ENCODE results near the gene TNFSF13.

The TNFSF13 gene

DNA sequence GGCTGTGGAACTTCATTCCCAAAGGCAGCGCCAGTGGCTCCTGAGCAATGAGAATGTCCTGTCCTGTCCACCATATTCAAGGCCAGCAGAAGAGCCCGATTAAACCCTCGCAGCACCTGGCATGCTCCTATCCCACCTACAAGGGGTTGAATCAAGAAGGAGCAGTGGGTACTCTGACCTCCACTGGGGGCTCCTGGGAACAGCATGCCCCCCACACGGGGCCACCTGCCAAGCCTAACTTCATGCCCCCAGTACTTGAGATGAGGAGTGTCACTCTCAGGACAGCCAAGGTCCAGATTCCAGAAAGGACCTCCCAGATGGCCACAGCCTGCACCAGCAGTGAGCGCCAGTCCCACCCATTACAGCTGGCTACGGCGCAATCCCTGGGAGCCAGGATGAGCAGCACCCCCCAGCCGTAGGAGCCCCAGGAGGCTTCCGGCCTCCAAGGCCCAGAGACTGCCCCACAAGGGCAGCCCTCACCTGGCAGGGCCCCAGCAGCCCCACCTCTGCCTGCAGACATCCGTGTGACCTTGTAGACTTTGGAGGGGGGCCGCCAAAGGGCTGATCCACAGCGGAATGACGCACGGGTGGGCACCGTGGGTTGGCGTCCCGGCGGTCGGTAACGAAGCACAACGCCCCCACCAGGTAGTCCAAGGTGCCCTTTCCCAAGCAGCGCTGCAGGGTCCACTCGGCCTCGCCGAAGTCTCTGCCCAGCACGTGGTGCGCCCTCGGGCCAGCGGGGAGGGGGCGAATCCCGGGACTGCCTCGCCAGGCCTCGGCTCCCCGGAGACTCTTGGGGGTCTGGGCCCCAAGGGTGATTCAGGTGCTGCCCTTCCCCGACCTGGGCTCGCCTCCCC is 24.1 kb downstream of the TNFSF13 start:
- POLR2A ChIA-PET (ENCODE audit: low non-redundant PET): no interaction called here
- peak overlapping the region; percentile 100 for H3K27ac ChIP-seq
- DNase-seq (ENCODE audit: low spot score): no peak
- CTCF ChIA-PET: interaction anchor here (0.5 kb wide), 1 partner anchor 66 kb away, joined by 5 read pairs; no protein-coding TSS in a partner anchor
- TF ChIP-seq, protein P1, sequence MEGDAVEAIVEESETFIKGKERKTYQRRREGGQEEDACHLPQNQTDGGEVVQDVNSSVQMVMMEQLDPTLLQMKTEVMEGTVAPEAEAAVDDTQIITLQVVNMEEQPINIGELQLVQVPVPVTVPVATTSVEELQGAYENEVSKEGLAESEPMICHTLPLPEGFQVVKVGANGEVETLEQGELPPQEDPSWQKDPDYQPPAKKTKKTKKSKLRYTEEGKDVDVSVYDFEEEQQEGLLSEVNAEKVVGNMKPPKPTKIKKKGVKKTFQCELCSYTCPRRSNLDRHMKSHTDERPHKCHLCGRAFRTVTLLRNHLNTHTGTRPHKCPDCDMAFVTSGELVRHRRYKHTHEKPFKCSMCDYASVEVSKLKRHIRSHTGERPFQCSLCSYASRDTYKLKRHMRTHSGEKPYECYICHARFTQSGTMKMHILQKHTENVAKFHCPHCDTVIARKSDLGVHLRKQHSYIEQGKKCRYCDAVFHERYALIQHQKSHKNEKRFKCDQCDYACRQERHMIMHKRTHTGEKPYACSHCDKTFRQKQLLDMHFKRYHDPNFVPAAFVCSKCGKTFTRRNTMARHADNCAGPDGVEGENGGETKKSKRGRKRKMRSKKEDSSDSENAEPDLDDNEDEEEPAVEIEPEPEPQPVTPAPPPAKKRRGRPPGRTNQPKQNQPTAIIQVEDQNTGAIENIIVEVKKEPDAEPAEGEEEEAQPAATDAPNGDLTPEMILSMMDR (conservative IDR thresholded peaks at IDR 0.05; ENCODE audit: low read depth): no peak

DNA sequence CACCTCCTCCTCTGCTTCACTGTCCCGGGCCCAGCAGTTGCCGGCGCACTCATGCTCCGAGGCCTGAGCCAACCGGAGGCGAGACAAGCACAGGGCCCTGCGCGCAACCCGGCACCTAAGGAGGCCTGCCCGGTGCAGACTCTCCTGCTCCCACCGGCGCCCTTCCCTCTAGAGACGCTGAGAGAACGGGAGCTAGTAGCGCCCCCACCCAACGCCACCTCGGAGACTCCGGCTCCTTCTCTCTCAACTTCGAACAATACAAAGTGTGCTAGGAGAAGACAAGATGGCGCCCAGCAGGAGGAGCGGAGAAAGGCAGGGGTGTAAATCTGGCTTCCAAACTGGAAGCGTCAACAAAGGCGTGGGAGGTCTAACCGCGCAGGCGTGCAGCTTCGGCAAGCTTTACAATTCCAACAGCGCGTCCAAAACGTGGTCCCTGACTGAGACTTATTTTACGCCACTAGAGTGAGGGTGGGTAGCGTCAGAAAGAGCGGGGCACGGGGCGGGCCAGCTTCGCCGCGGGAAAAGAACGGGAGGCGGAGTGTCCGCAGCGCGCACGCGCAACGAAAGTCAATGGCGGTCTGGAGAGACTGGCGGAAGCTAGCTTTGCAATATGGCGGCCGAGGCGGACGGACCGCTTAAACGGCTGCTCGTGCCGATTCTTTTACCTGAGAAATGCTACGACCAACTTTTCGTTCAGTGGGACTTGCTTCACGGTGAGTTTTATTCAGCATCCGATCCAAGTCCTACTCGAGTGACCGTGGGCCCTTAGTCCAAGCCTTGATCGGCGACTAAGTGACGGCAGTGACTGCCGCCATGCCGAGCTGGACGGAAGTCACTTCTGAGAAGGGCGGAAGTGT is 24.9 kb downstream of the TNFSF13 start, which contains the start of gene MPDU1:
Gene MPDU1, plus strand, starts transcription at position 600 of the 857 bp plus-strand sequence. Its CDS starts 11 bp downstream, at position 611.
- H3K27ac ChIP-seq: peak within 1 kb of the TSS; percentile 100
- DNase-seq (ENCODE audit: low spot score): peak; percentile 88
- ChIA-PET POLR2A (ENCODE audit: low non-redundant PET) (interaction anchor here (0.5 to 1.0 kb wide), 3 partner anchors 10 to 640 kb away, joined by 3 to 4 read pairs (median 3); no protein-coding TSS in a partner anchor), CTCF (no interaction called here)
- TF ChIP-seq, protein P1 (conservative IDR thresholded peaks at IDR 0.05; ENCODE audit: low read depth): no peak

DNA sequence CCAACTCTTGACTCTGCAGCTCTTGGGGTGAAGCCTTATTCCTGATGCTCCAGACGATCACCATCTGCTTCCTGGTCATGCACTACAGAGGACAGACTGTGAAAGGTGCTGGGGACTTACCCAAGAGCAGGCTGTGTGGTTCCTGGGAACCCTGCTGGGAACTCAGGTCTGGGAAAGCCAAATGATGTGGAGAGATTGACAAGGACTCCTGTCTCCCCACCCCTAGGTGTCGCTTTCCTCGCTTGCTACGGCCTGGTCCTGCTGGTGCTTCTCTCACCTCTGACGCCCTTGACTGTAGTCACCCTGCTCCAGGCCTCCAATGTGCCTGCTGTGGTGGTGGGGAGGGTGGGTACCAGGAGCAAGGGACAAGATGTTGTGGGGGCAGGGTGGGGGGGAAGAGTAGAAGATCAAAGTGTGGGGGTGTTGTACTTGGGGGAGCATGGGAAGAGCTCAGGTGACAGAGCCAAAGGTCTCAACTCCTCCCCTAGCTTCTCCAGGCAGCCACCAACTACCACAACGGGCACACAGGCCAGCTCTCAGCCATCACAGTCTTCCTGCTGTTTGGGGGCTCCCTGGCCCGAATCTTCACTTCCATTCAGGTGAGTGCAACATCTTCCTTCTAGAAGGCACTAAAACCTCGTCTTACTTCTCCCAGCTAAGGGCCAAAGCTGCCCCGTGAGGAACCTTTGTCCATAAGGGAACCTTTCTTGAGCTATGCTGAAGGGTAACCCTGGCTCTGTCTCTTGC is 28.3 kb downstream of the TNFSF13 start:
- POLR2A ChIA-PET (ENCODE audit: low non-redundant PET): interaction anchor here (0.5 to 1.2 kb wide), 5 partner anchors 10 to 232 kb away, joined by 3 to 9 read pairs (median 3); no protein-coding TSS in a partner anchor

DNA sequence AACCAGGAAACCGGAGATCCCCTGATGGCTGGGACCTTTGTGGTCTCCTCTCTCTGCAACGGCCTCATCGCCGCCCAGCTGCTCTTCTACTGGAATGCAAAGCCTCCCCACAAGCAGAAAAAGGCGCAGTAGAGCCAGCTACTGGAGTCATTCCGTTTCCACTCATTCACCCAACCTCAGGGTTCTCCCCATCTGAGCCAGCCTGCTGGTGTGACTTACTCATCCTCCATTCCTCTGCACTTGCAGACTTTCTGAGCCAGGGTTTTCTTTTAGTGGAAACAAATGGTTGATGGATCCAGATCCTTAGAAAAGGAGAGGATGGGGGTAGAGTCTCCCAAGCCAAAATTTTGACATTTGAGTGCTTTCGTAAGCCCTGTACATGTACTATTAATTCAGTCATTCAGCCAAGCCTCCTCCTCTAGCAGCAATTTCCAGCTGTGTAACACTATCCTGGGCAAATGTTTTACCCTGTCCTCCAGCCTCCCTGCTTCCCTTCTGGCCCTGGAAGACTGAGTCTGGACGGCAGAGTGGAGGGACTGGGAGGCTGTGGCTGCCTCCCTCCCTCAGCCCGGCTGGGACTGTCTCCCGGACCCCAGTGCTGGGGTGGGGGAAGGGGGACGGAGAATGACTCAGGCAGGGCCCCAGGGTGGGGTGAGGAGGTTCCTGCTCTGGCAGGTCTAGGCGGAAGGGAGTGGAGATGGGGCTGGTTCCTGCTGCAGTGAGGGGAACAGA is 29.0 kb downstream of the TNFSF13 start:
- TF ChIP-seq, protein P1 (conservative IDR thresholded peaks at IDR 0.05; ENCODE audit: low read depth): no peak
- peak overlapping the region; percentile 100 for H3K27ac ChIP-seq
- ChIA-PET CTCF (interaction anchor here (0.6 to 1.5 kb wide), 5 partner anchors 12 to 1464 kb away, joined by 3 to 4 read pairs (median 3); no protein-coding TSS in a partner anchor), POLR2A (ENCODE audit: low non-redundant PET) (interaction anchor here (0.5 to 1.2 kb wide), 5 partner anchors 10 to 233 kb away, joined by 3 to 9 read pairs (median 3); no protein-coding TSS in a partner anchor)
- peak; percentile 85 for DNase-seq (ENCODE audit: low spot score)

More for the DNA sequence above, 28.3 kb downstream of the TNFSF13 start:
- no peak for DNase-seq (ENCODE audit: low spot score)
- CTCF ChIA-PET: interaction anchor here (0.6 to 1.5 kb wide), 5 partner anchors 11 to 1463 kb away, joined by 3 to 4 read pairs (median 3); no protein-coding TSS in a partner anchor
- TF ChIP-seq, protein P1 (conservative IDR thresholded peaks at IDR 0.05; ENCODE audit: low read depth): peak; percentile 41
- peak overlapping the region; percentile 100 for H3K27ac ChIP-seq

DNA sequence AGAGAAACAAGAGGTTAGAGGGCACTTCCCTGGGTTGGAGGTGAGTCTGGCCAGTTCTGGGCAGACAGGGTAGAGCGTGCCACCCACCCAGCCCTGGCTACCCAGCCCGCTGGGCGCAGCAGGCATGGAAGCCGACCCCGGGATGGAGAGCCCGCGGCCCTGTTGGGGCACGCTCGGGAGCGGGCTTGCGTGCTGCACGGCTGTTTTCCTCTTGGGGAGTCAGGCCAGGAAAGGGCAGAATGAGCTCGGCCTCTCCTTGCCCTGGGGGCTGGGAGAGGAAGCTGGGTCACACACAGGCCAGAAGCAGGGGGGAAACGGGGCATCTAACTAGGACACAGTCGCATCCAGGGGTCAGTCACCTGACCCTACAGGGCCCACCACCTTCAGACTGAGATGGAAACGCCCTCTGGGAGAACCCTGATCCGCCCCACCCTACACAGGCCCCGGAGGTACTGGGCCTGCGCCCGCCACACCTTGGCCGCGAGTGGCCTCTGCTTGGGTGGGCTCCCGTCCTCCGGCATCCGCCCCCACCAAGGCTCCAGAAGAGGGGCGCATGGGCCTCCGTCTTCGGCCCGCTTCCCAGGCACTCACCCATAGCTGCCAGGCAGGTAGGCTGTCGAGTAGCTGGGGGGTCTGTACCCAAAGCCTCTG is 30.1 kb downstream of the TNFSF13 start:
- TF ChIP-seq, protein P1 (conservative IDR thresholded peaks at IDR 0.05; ENCODE audit: low read depth): no peak
- ChIA-PET CTCF (interaction anchor here (0.5 to 2.0 kb wide), 9 partner anchors 9 to 351 kb away, joined by 3 to 21 read pairs (median 3); partner anchors contain the start of gene CD68), POLR2A (ENCODE audit: low non-redundant PET) (interaction anchor here (0.6 to 3.1 kb wide), 7 partner anchors 9 to 238 kb away, joined by 4 to 28 read pairs (median 5); partner anchors contain the start of genes CD68, TP53 and WRAP53)
- H3K27ac ChIP-seq: peak overlapping the region; percentile 100
- DNase-seq (ENCODE audit: low spot score): peak; percentile 53

Data from RWPE1 (cell line).